ENCODE measurements around the gene SNRNP27.

Gene SNRNP27

DNA sequence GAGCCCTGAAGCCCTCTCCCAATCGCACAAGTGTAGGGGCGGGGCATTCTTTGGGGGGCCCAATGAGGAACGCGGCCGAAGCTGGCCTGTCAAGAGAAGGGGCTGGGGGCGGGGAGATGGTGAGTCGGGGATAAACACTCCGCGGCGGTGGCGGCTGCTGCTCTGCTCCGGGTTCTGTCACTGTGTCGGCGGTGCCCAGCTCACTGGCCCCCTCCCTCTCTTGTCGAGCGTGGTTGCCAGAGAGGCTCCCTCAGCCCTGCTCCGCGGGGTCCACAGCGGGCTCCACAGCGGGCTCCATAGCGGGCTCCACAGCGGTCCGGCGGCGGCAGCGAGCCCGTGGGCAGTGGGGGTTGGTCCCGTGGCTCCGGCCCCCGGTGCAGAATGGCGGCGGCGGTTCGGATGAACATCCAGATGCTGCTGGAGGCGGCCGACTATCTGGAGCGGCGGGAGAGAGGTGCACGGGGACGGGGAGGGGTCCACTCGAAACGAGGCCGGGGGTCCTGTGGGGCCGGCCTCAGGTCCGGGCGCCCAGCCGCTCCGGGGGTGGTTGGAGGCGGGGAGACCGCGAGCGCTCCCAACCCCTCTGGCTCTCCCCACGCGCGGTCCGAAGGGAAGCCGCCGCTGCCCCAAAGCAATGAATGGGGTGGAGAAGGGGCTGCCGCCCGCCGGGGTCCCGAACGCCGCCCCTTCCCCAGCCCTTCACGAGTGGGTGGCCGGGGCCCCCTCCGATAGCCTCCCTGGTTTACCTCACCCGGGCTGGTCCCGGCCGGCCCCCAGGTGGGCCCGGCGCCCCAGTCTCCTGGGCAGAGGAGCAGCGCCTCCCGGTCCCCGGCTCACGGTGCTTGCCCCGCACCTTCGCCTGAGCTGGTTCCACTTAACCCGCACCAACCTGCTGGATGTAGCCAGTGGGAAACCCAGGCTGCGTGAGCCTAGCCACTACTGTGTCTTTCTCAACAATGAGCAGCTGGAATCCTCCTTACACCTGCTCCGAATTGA lies 21.5 kb downstream of the SNRNP27 start, which contains the start of gene MXD1:
Gene MXD1 (plus strand): TSS at position 160 of the 996 bp plus-strand sequence. CDS start 222 bp downstream, at position 382.
- peak in 1 of 2 donors; percentile 98 for DNase-seq (ENCODE audit: low read depth in 1 of 2, low spot score in 1 of 2)

DNA sequence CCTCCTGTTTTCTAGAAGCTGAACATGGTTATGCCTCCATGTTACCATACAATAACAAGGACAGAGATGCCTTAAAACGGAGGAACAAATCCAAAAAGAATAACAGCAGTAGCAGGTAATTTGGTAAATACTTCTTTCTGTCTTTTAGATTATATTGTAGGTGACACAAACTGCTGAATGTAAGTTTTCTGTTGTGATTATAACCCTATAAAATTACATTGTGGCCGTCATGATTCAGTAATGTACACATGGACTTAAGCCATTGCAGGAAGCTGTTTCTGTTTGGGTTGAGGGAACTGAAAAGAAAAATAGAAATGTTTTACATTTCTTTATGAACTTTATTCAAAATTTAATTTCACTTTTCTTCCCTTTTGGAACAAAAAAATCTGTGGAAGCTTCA lies 22.4 kb downstream of the SNRNP27 start:
- DNase-seq (ENCODE audit: low read depth in 1 of 2, low spot score in 1 of 2), result no peak

DNA sequence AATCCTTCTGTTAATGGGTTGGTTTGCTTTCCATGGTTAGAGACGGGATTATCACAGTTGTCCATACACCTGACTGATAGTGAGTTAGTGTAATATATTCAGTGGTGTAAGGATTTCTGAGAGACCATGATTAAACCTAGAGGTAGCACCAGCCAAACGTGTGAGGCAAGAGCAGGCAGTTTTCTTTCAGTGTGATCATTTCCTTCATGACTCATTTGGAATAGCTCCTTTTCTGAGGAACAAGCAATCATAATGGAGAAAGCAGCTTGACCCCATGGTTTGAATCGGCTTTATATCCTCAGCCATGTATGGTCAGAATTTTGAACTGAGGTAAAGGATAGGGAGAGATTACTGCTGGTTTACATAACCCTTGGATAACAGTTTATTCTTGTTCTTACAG lies 24.1 kb downstream of the SNRNP27 start:
- no peak for DNase-seq (ENCODE audit: low read depth in 1 of 2, low spot score in 1 of 2)

DNA sequence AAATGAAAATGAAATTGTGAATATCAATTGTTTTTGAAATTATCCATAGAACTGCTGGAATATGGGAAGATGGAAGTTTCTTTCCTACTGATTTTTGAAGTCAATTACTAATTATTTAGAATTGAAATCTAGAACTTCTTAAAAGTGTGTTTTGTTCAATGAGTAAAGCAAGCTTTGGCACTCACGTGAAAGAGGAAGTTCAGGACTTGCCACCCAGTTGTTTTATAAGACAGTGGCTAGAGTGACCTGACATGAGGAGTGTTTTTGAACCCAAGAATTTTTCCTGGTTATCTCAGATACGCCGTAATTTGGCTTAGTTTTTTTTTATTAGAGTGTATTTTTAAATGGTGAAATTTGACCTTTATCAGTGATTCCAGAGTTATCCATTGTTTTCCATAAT lies 24.6 kb downstream of the SNRNP27 start:
- DNase-seq (ENCODE audit: low read depth in 1 of 2, low spot score in 1 of 2), result no peak

DNA sequence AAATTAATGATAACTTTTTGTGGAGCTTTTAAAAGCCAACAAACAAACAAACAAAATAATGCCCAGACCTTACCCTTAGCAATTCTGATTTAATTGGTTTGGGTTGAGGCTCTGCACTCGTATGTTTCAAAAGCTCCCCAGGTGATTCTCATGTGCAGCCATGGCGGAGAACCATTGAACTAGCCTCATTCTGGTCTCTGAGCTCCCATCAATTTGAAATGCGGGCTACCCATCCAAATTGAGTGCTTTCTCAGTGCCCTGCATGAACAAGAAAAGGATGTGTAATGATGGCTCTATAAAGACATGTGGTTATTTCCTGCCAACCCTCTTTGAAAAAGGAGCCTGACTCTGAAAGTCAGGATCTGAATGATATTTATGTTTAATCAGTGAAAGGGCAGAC lies 29.4 kb downstream of the SNRNP27 start:
- DNase-seq (ENCODE audit: low read depth in 1 of 2, low spot score in 1 of 2), result no peak

DNA sequence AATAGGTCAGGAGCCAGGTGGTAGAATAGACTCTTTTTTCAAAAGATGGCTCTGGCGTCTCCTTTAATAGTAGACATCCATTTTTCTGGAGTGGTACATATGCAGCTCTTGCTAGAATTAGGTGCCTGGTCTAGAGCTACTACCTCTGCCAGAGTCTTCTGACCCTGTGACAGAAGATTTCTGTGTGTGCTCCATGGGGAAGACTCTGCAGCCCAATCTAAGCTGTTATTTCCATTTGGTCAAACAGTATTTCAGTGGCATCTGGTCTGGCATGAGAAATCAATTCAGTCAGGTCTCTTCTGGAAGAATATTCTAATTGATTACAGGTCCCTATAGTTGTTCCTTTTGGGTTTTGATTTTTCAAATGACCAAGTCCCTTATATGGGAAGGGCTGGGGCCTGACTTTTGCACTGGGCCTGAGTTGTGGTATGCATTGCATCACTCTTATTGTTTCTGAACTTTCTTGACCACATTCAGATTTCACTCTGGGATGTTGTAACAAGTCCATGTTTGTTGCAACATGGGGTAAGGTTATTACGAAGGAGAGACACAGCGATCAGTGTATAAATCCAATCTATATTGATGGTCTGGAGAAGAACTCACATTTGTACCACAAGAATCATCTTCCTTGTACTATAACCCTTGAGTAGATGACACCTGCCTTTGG lies 33.2 kb downstream of the SNRNP27 start:
- no peak for DNase-seq (ENCODE audit: low read depth in 1 of 2, low spot score in 1 of 2)

DNA sequence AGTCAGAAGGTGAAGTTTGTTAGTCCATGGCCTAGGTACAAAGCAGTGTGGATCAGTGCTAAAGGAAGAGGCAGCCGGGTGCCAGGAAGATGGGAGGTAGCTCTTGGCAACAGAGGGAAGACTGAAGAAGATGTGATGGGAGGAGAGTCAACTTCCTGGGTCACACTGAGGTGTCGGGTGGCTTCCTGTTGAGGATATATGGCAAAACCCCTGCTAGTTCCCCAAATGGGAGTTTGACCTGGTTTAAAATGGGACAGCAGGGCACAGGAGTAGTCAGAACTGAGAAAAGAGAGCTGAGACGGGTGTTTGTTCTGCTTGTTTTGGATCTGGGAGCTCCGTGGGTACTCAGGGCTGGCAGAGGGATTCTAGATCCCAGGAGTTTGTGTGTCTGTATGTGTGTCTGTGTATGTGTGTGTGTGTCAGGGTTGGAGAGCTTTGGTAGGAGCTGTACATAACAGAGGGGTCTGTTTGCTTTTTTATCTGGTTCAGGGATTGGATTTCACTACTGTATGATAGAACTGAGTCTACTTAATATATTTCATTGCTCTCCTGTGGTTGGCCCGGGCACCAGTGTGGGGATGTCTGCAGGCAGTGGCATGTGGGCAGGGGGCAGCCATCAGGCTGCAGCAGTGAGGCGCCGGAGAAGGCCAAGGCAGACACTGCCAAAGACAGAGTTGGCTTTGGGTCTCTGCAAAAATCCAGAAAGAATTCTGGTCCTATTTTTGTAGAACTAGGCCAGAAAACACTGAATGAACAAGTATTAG lies 38.3 kb downstream of the SNRNP27 start:
- no peak for DNase-seq (ENCODE audit: low read depth in 1 of 2, low spot score in 1 of 2)

DNA sequence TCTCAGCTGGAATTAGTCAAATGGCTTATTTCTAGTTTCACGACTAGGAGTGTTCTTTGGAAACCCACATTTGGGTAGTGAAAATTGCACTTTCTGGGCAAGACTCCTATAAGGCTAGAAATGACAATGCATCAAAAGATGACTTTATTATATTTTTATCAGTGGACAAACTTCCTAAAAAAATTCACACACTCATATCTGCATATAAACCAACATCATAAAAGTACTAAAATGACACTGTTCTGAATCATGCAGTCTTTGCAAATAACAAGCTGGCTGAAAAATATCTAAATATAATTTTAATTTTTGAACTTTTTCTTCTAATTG lies 38.8 kb downstream of the SNRNP27 start:
- no peak for DNase-seq (ENCODE audit: low read depth in 1 of 2, low spot score in 1 of 2)

DNA sequence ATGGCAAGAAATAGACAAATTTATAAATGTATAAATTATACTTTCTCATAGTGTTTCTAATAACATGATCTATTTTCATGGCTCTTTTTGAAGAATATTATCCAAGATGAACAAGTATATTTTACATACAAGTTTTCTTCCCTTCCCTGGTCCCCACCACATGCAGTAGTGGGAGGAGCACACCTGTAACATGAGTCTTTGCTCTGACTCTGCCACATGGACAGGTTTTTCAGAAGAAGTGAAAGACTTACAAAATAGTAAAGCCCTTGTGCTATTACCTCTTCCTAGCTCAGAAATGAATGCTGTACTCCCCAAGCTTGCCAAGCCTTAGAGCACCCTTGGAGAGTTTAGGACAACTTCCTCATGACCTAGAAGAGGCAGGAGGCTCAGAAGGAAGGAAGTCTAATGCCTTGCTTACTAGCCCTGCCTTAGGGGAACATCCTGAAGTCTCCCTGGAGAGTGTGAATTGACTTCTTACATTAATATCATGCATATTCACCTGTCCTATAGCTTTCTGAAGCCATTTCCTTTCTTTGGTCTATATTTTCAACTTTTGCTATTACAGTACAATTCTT lies 39.6 kb downstream of the SNRNP27 start:
- no peak for DNase-seq (ENCODE audit: low read depth in 1 of 2, low spot score in 1 of 2)

DNA sequence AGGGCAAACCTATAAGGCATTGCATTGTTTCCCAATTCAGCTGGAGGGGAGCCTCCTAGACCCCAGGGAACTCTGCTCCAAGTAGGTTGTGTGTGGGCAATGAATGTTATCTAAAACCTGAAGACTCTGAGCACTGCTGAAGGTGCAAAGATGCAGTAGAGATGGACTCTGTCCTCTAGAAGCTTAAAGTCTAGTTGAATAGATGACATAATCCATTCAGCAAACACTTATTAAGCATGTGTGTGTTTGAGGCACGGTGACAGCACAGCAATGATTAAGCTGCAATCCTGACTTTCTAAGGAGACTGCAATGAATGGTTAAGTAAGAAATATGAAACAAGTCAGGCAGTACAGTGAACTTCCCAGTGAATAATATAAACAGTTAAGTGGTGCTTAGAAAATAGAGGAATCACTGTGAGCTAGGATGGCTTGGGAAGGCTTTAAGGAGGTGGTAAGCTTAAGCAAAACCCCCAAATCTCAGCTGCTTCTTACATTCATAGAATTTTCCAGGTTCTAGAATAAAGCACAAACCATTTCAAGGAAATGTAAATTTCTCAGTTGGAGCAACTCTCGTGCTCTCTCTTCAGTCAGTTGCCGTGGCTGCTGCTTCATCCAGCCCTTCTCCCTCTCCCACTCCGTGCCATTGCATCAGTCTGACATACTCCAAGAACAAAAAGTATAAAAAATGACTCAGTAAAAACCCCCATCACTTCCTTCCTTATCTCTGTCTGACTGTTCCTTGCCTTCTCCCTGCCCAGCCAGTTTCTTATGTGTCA lies 40.3 kb downstream of the SNRNP27 start:
- DNase-seq (ENCODE audit: low read depth in 1 of 2, low spot score in 1 of 2), result no peak

DNA sequence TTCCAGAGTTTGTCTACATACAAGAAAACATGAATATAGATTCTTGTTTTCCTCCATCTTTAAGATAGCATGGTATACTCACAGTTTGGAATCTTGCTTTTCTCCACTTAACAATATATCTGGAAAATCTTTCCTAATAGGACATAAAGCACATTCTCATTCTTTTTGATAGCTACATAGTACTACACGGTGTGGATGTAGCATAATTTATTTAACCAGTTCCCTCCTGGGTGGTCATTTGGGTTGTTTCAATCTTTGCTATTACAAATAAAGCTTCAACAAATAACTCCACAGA lies 40.8 kb downstream of the SNRNP27 start:
- DNase-seq (ENCODE audit: low read depth in 1 of 2, low spot score in 1 of 2), result no peak

DNA sequence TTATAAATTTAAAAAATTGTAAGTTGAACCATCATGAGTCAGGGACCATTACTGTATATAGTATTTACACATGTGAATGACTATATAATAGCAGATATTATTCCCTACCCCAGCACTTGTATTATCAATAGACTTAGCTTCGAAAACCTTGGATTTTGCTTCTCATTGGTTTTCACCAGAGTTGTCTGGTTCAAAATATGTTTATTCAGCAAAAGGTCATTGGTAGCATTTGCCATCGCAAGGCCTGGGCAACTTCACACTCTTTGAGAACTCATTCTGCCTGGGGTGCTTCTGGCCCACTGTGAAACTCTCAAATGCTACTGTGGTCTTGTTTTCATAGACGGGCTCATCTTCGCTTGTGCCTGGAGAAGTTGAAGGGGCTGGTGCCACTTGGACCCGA lies 41.3 kb downstream of the SNRNP27 start:
- DNase-seq (ENCODE audit: low read depth in 1 of 2, low spot score in 1 of 2), result no peak

DNA sequence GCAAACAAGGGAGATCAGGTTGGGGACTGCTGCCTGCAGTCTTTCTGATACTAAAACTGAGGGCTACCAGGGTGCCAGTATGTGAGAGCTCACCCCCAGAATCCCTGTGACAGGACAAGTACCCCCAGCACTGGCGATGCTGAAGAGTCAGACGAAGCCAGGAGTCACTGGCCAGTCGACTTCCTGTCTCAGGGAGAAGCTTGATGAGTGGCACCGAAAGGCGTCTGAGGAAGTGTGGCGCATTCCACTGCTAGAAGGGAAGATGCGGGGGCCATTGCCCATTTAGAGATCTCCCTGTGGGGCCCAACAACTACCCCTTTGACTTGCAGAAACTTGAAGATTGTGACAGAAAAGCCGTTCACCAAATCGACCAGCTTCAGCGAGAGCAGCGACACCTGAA lies 43.1 kb downstream of the SNRNP27 start:
- DNase-seq (ENCODE audit: low read depth in 1 of 2, low spot score in 1 of 2), result no peak

DNA sequence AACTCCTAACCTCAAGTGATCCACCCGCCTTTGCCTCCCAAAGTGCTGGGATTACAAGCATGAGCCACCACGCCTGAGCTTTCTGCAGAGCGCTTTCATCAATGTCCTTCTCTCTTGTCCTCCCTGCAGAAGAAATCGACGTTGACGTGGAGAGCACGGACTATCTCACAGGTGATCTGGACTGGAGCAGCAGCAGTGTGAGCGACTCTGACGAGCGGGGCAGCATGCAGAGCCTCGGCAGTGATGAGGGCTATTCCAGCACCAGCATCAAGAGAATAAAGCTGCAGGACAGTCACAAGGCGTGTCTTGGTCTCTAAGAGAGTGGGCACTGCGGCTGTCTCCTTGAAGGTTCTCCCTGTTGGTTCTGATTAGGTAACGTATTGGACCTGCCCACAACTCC lies 44.2 kb downstream of the SNRNP27 start:
- DNase-seq (ENCODE audit: low read depth in 1 of 2, low spot score in 1 of 2), result no peak

DNA sequence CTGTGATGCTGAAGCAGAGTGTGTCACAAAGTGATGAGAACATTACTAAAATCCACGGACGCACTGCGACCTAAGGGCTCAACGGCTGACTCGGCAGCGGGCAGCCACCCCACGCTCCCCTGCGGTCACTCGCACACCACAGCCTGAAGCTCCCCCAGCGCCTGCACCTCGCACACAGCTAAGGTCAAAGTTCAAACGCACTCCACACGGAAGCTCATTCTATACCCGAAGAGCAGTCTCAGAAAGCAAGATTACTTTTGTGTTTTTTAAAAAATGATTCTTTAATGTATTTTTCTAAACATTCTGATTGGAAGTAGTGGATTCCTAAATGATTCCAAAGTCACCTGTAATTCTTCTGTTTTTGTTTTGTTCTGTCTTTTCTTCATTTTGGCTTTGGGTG lies 46.0 kb downstream of the SNRNP27 start:
- DNase-seq (ENCODE audit: low read depth in 1 of 2, low spot score in 1 of 2), result no peak

DNA sequence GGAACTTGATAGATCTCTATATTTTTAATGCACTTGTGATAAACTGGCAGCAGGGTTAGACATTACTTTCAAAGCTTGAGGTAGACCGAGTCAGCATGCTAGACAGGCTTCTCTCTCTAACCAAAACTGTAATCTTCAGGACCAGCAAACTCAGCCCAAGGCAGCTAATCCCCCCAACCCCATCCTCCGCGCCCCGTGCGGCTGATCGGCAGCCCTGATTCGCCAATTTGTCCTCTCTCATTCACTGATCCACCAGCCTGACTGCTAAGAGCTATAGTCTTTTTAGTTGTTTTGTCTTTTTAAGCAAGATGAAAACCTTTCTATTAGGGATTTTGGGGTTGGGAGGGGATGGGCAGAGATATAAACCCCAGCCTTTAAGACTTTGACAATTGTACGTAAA lies 46.9 kb downstream of the SNRNP27 start:
- no peak for DNase-seq (ENCODE audit: low read depth in 1 of 2, low spot score in 1 of 2)

DNA sequence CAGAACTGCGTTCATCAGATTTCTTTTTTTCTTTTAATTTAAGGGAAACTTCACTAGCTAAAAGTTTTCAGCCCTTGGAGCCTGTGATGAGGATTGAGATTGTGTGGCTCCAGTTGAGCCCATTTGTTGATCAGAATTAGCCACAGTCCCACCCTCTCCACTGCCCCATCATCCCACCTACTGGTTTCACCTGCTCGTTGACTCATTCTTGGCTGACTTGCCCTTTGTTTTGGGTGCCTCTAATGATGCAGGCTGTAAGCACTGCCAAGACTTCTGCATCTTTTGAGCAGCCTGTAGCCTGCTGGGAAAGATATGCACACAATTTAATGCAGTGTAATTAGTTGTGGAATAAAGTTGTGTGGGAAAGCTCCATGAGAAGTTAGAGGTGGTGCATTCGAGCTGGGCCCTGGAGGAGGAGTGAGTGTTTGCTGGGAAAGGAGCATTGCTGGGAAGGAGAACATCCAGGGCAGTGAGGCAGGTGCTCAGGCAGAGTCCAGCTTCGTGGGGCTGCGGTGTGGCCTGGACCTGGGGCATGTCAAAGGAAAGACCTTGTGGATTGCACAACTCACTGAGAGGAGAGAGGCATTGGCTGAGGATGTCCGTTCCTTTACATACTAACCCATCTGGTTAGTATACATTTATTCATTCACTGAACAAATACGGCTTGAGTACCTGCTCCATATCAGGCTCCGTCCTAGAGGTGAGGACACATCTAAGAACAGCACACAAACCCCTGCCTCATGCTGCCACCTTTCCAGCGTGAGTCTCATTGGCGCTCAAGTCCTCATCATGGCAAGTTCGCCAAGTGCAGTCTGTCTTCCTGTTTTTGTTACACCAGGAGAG lies 49.5 kb downstream of the SNRNP27 start:
- DNase-seq (ENCODE audit: low read depth in 1 of 2, low spot score in 1 of 2), result no peak

DNA sequence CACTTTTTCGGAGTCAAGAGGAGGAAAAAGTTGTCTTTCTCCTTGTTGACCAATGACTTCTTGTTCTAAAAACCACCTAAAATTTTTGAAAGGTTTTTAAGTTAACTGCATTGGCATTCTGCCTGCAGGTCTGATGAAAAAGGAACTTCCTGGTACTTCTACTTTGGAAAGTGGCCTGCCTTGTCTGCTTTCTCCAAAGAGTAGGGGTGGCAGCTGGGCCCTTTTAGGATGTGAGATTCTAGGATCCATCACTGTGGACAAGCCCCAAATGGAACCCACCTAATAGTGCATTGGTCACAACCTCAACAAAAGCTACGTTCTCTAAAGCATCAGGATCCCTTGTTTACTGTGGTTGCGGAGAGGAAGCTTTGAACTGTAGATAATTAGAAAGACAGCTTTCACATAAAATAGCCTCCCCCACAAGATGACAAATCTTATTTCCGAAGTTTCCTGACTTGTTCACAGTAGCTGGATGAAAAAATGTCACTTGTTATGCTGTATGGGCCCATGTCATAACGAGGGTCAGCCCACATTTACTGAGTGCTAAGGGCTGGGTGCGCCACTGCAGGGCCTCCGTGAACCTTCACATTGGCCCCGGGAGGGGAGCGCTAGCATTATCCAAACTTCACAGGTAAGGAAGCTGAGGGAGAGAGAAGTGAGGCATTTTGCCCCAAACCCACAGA lies 50.2 kb downstream of the SNRNP27 start:
- no peak for DNase-seq (ENCODE audit: low read depth in 1 of 2, low spot score in 1 of 2)

DNA sequence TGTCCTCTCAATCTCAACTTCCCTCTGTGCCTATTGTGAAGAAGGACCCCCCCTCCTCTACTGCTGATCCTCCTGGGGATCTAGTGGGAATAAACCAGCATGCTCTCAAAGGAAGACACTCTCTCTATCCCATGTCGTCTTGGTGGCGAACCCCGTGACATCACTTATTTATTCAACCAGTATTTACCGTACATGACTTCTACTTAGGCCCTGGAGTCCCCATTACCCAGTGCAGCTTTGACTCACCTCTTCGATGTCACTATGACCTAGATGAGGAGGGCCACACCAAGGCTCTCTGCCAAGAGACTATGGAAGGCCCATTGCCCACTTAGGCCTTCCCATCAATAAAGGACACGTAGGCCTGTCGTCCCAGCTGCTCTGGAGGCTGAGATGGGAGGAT lies 51.0 kb downstream of the SNRNP27 start:
- no peak for DNase-seq (ENCODE audit: low read depth in 1 of 2, low spot score in 1 of 2)

Data from activated CD4-positive, alpha-beta T cell treated with anti-CD3 and anti-CD28 coated beads, Interleukin-2, amount 50 U/mL, for 24 hours (primary cell).